ENCODE data around the gene TNFAIP8L2. TPM values are rescaled to one million over a fixed set of nuclear protein-coding genes. Genes with fewer than 3 reads are reported as not detected.
A peak's percentile ranks its signal among the peaks of the same experiment; 100 is the strongest.

The TNFAIP8L2 gene
- total RNA-seq, 3 donors from 2014 or later = 5.6 to 6.9 (median 5.7) TPM

GRCh38 chr1:151133018-151133806 is 23.2 kb upstream of the TNFAIP8L2 start:
- no peak for DNase-seq (ENCODE audit: low spot score in 2 of 2)
- intact Hi-C loops (cut with DNase I; ENCODE audit: low total_unique reads) = no loop called here
- Histone ChIP-seq H3K9me3 (no peaks in the 10 kb centered on the region), H3K27ac (peak overlapping the region in 1 of 2 donors; percentile 77), H3K27me3 (no peaks in the 10 kb centered on the region), H3K4me1 (no peaks in the 10 kb centered on the region), H3K4me3 (peak overlapping the region in 2 of 3 donors; percentile 51 to 71), H3K36me3 (no peaks in the 10 kb centered on the region)
- TF ChIP-seq, protein P1, sequence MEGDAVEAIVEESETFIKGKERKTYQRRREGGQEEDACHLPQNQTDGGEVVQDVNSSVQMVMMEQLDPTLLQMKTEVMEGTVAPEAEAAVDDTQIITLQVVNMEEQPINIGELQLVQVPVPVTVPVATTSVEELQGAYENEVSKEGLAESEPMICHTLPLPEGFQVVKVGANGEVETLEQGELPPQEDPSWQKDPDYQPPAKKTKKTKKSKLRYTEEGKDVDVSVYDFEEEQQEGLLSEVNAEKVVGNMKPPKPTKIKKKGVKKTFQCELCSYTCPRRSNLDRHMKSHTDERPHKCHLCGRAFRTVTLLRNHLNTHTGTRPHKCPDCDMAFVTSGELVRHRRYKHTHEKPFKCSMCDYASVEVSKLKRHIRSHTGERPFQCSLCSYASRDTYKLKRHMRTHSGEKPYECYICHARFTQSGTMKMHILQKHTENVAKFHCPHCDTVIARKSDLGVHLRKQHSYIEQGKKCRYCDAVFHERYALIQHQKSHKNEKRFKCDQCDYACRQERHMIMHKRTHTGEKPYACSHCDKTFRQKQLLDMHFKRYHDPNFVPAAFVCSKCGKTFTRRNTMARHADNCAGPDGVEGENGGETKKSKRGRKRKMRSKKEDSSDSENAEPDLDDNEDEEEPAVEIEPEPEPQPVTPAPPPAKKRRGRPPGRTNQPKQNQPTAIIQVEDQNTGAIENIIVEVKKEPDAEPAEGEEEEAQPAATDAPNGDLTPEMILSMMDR (IDR thresholded peaks at IDR 0.05) = no peak
- TF ChIP-seq POLR2A (IDR thresholded peaks at IDR 0.05) = no peak
- no peak for TF ChIP-seq POLR2AphosphoS5 (IDR thresholded peaks at IDR 0.05)

DNA sequence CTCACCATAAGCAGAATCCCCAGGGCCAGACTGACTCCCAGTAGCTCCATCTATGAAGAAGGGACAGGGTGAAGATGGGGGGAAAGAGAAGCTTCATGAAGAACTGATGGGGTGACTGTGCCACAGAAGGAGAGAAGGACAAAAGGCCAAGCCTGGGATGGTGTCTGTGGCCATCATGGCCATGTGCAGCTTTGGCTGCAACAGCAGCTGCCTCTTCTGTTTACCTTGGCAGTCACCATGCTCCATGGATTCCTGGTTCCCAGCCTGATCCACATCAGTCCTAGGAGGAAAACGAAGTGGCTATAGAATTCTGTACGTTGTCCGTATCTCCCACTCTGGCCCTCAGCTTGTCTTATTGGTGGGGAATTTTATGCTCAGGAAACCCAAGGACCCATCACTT is 22.1 kb upstream of the TNFAIP8L2 start:
- Histone ChIP-seq H3K27ac (no peak overlapping the region), H3K36me3 (no peaks in the 10 kb centered on the region), H3K9me3 (no peaks in the 10 kb centered on the region), H3K27me3 (no peaks in the 10 kb centered on the region), H3K4me1 (no peaks in the 10 kb centered on the region), H3K4me3 (no peak overlapping the region)
- intact Hi-C loops (cut with DNase I; ENCODE audit: low total_unique reads) = no loop called here
- TF ChIP-seq POLR2AphosphoS5 (IDR thresholded peaks at IDR 0.05) (no peak), POLR2A (IDR thresholded peaks at IDR 0.05) (no peak)
- TF ChIP-seq, protein P1 (IDR thresholded peaks at IDR 0.05) = no peak
- no peak for DNase-seq (ENCODE audit: low spot score in 2 of 2)

DNA sequence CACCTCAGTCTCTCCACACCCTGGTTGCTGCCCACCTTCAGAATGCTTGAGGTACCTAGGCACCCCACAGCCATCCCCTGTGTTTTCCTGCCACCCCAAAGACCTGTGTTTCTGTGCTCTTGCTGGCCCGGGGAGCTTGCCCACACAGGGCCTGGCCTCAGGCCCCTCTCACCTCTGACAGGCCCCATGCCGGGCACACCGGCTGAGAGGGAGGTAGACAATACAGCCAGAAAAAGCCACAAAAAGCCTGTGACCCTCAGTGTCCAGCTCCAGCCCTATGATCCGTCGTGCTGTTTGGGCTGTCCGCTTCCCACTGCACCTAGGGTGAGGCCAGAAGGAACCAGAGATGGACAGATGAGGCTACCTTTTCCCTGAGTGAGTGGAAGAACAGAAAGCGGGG is 21.5 kb upstream of the TNFAIP8L2 start:
- Histone ChIP-seq H3K4me1 (no peaks in the 10 kb centered on the region), H3K36me3 (no peaks in the 10 kb centered on the region), H3K4me3 (no peak overlapping the region), H3K27ac (no peak overlapping the region), H3K27me3 (no peaks in the 10 kb centered on the region), H3K9me3 (no peaks in the 10 kb centered on the region)
- DNase-seq (ENCODE audit: low spot score in 2 of 2) = no peak
- intact Hi-C loops (cut with DNase I; ENCODE audit: low total_unique reads) = no loop called here
- TF ChIP-seq POLR2A (IDR thresholded peaks at IDR 0.05) = no peak
- TF ChIP-seq, protein P1 (IDR thresholded peaks at IDR 0.05) = no peak
- TF ChIP-seq POLR2AphosphoS5 (IDR thresholded peaks at IDR 0.05) = no peak

DNA sequence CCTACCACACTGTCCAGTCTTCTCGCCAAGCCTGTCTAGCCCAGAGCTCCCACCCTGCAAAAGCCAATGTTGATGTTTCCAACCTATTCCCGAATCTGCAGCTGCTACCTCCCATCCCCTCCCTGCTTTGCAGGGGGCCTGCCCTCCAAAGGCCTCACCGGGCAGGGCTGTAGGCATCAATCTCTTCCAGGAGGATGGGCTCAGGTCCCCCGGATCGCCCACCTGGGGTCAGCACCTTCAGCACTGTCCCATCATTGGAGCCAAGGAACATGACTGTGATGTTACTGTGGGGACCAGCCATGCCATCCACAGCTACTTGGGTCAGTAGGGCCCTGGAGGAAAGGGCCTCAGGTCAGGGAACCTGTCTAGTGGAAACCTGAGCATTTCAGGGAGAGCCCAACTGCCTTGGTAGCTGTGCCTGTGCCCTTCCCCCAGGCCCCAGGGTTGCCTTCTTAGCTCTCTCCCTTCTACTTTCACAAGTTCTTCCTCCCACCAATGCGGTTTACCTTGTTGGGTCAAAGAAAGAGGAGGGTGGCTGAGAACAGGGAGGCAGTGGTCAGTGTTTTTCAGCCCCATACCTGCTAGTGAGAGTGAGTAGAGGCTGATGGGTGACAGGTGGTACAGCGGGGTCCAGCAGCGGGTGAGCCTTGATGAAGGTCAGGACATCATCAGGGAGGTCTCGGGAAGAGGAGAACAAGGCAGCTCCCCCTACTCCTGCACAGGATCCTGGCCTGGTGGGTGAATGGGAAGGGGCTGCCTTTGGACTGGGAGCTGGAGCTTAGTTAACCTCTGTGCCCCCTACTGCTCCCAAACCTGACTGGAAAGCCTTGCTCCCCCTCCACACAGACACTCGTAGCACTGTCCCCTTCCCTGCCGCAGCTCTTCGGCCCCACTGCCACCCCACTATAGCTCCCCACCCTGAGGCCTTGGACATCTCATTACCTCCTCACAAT is 20.7 kb upstream of the TNFAIP8L2 start:
- Histone ChIP-seq H3K4me1 (no peaks in the 10 kb centered on the region), H3K9me3 (no peaks in the 10 kb centered on the region), H3K27me3 (no peaks in the 10 kb centered on the region), H3K4me3 (no peak overlapping the region), H3K27ac (no peak overlapping the region), H3K36me3 (no peaks in the 10 kb centered on the region)
- intact Hi-C loops (cut with DNase I; ENCODE audit: low total_unique reads) = no loop called here
- no peak for TF ChIP-seq POLR2A (IDR thresholded peaks at IDR 0.05)
- no peak for TF ChIP-seq POLR2AphosphoS5 (IDR thresholded peaks at IDR 0.05)
- TF ChIP-seq, protein P1 (IDR thresholded peaks at IDR 0.05) = no peak
- DNase-seq (ENCODE audit: low spot score in 2 of 2) = no peak

- Histone ChIP-seq H3K9me3 (no peaks in the 10 kb centered on the region), H3K36me3 (no peaks in the 10 kb centered on the region), H3K27ac (no peak overlapping the region), H3K4me3 (no peak overlapping the region), H3K27me3 (no peaks in the 10 kb centered on the region), H3K4me1 (no peaks in the 10 kb centered on the region)
- DNase-seq (ENCODE audit: low spot score in 2 of 2) = no peak
- no peak for TF ChIP-seq POLR2A (IDR thresholded peaks at IDR 0.05)
- TF ChIP-seq POLR2AphosphoS5 (IDR thresholded peaks at IDR 0.05) = no peak
- intact Hi-C loops (cut with DNase I; ENCODE audit: low total_unique reads) = no loop called here
Measured at GRCh38 chr1:151137789-151138188, 18.7 kb upstream of the TNFAIP8L2 start.

Measured in breast epithelium (tissue), 4 donors.